ENCODE data around the gene RNF217. TPM values are rescaled to one million over a fixed set of nuclear protein-coding genes. Genes with fewer than 3 reads are reported as not detected.

The RNF217 gene
- total RNA-seq, 1 donor from 2014 or later, result 14.2 TPM

DNA sequence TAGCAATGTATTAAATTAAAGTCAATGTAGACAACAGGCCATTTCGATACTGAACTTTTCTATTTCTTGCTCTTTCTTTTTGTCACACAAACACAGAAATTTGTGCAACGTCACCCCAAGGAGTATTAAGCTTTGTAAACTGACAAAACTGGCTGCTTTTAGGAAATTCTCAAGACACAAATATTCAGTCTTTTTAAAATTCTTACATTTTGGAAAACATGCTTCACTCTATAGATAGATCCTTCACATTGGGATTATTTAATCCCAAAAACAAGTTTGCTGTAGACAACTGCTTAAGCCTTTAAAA lies 121.4 kb downstream of the RNF217 start:
- FAIRE-seq (no peak), DNase-seq (ENCODE audit: low read depth) (no peak)
- TF ChIP-seq, protein P1, sequence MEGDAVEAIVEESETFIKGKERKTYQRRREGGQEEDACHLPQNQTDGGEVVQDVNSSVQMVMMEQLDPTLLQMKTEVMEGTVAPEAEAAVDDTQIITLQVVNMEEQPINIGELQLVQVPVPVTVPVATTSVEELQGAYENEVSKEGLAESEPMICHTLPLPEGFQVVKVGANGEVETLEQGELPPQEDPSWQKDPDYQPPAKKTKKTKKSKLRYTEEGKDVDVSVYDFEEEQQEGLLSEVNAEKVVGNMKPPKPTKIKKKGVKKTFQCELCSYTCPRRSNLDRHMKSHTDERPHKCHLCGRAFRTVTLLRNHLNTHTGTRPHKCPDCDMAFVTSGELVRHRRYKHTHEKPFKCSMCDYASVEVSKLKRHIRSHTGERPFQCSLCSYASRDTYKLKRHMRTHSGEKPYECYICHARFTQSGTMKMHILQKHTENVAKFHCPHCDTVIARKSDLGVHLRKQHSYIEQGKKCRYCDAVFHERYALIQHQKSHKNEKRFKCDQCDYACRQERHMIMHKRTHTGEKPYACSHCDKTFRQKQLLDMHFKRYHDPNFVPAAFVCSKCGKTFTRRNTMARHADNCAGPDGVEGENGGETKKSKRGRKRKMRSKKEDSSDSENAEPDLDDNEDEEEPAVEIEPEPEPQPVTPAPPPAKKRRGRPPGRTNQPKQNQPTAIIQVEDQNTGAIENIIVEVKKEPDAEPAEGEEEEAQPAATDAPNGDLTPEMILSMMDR (IDR thresholded peaks at IDR 0.05; ENCODE audit: insufficient read depth, low read length, severe bottlenecking), result no peak
- Histone ChIP-seq H3K4me3 (ENCODE audit: low read depth, low read length) (no peak overlapping the region), H3K36me3 (ENCODE audit: control insufficient read depth, insufficient read depth, low read length) (peaks cover 2% of the 10 kb centered on the region), H3K27me3 (ENCODE audit: control insufficient read depth, insufficient read depth, low read length) (no peaks in the 10 kb centered on the region)

DNA sequence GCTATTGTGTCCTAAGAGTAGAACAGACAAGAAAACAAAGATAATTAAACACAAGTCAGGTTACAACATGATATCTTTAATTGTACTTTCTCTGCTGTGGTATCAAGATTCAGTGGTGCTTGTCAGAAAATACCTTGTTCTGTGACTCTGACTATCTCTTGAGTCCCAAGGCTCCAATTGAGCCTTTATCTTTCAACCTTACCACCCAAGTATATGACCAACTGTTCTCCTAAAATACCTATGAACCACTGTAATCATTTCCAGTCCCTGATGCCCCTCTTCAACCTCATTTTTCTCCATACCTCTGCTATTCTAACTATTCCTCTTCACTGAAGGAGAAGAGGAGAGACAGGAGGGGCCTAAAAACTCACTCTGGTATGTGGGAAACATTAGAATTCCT lies 124.5 kb downstream of the RNF217 start:
- no peak for FAIRE-seq
- Histone ChIP-seq H3K4me3 (ENCODE audit: low read depth, low read length) (no peak overlapping the region), H3K27me3 (ENCODE audit: control insufficient read depth, insufficient read depth, low read length) (no peaks in the 10 kb centered on the region), H3K36me3 (ENCODE audit: control insufficient read depth, insufficient read depth, low read length) (peaks cover 2% of the 10 kb centered on the region)
- DNase-seq (ENCODE audit: low read depth), result no peak
- TF ChIP-seq, protein P1 (IDR thresholded peaks at IDR 0.05; ENCODE audit: insufficient read depth, low read length, severe bottlenecking), result no peak

DNA sequence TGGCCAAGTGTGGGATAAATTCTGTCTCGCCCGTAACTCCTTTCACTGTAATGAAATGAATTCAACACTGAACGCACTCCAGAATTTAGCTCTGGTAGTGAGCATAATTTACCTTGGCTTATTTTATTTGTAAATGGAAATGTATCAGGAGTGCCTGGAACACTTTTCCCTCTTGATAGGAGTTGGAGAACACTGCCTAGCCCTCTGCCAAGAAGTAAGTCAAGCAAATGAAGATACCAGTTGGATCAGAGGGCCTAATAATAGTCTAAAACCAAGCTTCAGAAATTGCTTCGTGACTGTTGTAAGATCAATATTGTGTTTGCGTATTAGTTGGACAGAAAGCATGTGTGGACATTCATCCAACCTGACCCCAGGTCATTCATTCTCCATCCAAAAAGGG lies 126.7 kb downstream of the RNF217 start:
- FAIRE-seq, result no peak
- TF ChIP-seq, protein P1 (IDR thresholded peaks at IDR 0.05; ENCODE audit: insufficient read depth, low read length, severe bottlenecking), result no peak
- Histone ChIP-seq H3K36me3 (ENCODE audit: control insufficient read depth, insufficient read depth, low read length) (no peaks in the 10 kb centered on the region), H3K27me3 (ENCODE audit: control insufficient read depth, insufficient read depth, low read length) (no peaks in the 10 kb centered on the region), H3K4me3 (ENCODE audit: low read depth, low read length) (no peak overlapping the region)
- DNase-seq (ENCODE audit: low read depth), result no peak

DNA sequence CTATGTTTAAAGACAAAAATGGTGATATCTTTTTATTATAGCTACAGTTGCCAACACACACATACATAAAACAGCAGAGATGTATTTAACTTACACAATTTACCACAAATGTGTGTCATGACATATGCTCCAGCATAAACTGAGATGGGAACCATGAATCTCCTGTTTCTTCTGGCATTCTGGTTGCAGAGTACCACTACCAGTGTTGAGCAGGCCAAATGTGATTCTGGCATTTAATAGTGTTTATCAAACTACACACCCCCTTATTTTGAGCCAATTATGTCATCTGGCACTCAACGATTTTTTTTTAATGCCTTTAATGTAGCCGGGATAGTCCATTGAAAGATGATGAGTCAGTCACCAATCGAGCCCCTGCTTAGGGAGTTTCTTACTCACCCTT lies 132.3 kb downstream of the RNF217 start:
- FAIRE-seq, result no peak
- TF ChIP-seq, protein P1 (IDR thresholded peaks at IDR 0.05; ENCODE audit: insufficient read depth, low read length, severe bottlenecking), result no peak
- peak; percentile 63 for DNase-seq (ENCODE audit: low read depth)
- Histone ChIP-seq H3K36me3 (ENCODE audit: control insufficient read depth, insufficient read depth, low read length) (no peaks in the 10 kb centered on the region), H3K4me3 (ENCODE audit: low read depth, low read length) (no peak overlapping the region), H3K27me3 (ENCODE audit: control insufficient read depth, insufficient read depth, low read length) (no peaks in the 10 kb centered on the region)

DNA sequence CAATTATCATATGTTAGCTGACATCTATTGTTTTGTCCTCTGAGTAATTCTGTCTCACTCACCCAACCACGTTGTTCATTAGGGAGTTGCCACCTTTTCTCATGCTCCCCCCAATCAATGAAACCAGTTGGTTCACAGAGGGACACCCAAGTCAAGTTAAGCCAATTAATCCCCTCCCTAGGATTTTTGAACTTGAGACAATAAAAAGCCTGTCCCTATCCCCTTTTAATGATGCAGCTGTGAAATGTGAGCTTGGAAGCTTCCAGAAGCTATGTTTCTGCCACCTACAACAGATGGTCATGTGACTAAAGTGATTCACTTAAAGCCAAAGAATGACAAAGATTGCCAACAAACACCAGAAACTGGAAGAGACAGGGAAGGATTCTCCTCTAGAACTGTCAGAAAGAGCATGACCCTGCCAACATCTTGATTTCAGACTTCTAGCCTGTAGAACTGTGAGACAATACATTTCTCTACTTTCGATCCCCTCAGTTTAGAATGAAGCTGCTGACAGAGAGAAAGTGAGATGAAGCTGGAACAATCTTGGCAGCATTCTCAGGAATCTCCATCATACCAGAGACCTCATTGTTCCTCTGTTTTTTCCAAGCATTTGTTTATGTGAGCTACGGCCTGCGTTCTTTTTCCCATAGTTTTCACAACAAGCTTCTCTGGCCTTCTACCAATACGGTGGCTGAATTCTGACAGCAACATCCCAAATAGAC lies 133.5 kb downstream of the RNF217 start:
- Histone ChIP-seq H3K36me3 (ENCODE audit: control insufficient read depth, insufficient read depth, low read length) (no peaks in the 10 kb centered on the region), H3K27me3 (ENCODE audit: control insufficient read depth, insufficient read depth, low read length) (no peaks in the 10 kb centered on the region), H3K4me3 (ENCODE audit: low read depth, low read length) (no peak overlapping the region)
- FAIRE-seq (no peak), DNase-seq (ENCODE audit: low read depth) (peak; percentile 73)
- TF ChIP-seq, protein P1 (IDR thresholded peaks at IDR 0.05; ENCODE audit: insufficient read depth, low read length, severe bottlenecking), result no peak

DNA sequence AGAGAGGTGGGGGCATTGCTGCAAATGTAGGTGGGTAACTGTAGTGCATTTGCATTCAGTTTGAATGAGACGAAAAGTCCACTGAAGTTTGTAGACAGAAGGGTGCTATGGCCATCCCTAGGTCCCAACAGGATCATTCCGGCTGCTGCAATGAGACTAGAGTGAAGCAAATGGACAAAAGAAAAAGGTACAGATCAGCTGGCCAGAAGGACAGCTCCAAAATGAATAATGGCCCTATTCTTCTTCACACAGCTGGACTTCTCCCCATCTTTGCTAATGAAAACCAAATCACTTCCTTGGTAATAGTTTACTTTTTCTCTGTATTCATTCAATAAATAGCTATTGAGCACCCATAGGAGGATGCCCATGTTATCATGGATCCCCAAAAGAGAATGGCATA lies 134.9 kb downstream of the RNF217 start:
- TF ChIP-seq, protein P1 (IDR thresholded peaks at IDR 0.05; ENCODE audit: insufficient read depth, low read length, severe bottlenecking), result no peak
- H3K27me3 ChIP-seq (ENCODE audit: control insufficient read depth, insufficient read depth, low read length), result no peaks in the 10 kb centered on the region
- FAIRE-seq, result no peak
- H3K4me3 ChIP-seq (ENCODE audit: low read depth, low read length), result no peak overlapping the region
- DNase-seq (ENCODE audit: low read depth), result no peak
- no peaks in the 10 kb centered on the region for H3K36me3 ChIP-seq (ENCODE audit: control insufficient read depth, insufficient read depth, low read length)
